GM13976 (cell line): ENCODE measurements around the gene ELMO1.

Source experiments
- DNase-seq: peaks from one replicate; pipeline ENCODE4 v3.0.0; 2012; ENCODE audit warnings: low spot score
- in situ Hi-C: fragments of 300-500 bp; cut with MboI; formaldehyde crosslinking; loops from one replicate; pipeline ENCODE4 v1.12.0; 2022; ENCODE audit warnings: low sequenced_read_pairs, mixed read lengths, inconsistent platforms; ENCODE audit not compliant: unreplicated experiment
- TF ChIP-seq, protein P1 (sequence below): IDR thresholded peaks from 2 replicates; pipeline ENCODE4 v1.5.1; 2012; ENCODE audit warnings: borderline replicate concordance, mild to moderate bottlenecking; ENCODE audit not compliant: insufficient read depth; ENCODE audit errors: extremely low read depth, missing control alignments, control extremely low read depth

Gene ELMO1

DNA sequence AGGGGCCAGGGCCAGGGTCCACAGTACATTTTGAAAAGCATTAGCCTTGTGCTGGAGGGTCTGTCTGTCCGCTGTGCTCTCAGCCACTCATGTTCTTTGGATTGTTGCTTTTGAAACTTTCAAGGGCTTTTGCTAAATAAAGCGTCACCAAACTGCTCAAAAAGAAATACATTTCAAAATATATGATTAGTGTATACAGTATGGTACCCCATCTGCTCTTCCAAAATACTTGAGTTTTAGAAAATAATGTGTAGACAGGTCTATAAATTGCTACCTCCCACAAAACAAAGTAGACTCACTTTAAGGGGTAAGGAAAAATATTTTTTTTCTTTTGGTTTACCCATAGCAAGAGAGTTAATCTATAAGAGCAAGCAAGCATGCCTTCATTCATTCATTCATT is 530.1 kb downstream of the ELMO1 start:
- in situ Hi-C loops: no loop called here
- TF ChIP-seq, protein P1, sequence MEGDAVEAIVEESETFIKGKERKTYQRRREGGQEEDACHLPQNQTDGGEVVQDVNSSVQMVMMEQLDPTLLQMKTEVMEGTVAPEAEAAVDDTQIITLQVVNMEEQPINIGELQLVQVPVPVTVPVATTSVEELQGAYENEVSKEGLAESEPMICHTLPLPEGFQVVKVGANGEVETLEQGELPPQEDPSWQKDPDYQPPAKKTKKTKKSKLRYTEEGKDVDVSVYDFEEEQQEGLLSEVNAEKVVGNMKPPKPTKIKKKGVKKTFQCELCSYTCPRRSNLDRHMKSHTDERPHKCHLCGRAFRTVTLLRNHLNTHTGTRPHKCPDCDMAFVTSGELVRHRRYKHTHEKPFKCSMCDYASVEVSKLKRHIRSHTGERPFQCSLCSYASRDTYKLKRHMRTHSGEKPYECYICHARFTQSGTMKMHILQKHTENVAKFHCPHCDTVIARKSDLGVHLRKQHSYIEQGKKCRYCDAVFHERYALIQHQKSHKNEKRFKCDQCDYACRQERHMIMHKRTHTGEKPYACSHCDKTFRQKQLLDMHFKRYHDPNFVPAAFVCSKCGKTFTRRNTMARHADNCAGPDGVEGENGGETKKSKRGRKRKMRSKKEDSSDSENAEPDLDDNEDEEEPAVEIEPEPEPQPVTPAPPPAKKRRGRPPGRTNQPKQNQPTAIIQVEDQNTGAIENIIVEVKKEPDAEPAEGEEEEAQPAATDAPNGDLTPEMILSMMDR: no peak
- DNase-seq: no peak

DNA sequence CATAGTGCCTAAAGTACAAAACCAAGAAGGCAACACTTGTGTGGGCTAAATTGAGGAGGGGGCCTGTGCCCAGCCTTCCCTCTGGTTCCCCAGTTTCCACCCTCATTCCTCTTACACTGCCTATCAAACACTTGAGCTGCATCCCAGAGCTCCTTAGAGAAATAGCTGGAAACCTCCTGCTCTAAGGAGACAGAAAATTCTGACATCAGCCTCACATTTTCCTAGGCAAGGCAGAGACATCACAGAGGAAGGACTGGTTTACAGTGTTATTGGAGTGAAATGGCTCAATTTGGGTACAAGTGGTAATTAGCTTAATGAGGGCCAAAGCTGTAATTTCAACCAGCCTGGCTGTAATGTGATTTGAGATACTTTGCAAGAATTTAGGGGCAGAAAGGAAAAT is 532.0 kb downstream of the ELMO1 start:
- TF ChIP-seq, protein P1: no peak
- in situ Hi-C loops: no loop called here
- no peak for DNase-seq

DNA sequence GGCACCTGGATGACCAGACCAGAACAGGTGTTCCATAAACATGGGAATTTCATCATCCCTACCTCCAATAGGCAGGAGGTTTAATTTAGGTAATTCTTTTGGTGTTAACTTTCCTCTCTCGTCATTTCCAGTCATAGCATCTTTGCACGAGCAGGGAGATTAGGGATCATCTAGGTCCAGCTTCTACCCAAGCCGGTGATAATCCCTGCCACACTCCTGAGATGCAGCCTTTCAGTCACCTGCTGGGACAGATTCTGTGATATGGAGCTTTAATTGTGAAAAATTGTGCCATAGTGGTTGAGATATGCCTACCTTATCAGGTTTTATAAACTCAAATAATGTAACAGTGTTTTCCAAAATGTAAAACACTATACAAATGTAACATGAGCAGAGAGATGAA is 532.5 kb downstream of the ELMO1 start:
- in situ Hi-C loops: no loop called here
- TF ChIP-seq, protein P1: no peak
- no peak for DNase-seq

DNA sequence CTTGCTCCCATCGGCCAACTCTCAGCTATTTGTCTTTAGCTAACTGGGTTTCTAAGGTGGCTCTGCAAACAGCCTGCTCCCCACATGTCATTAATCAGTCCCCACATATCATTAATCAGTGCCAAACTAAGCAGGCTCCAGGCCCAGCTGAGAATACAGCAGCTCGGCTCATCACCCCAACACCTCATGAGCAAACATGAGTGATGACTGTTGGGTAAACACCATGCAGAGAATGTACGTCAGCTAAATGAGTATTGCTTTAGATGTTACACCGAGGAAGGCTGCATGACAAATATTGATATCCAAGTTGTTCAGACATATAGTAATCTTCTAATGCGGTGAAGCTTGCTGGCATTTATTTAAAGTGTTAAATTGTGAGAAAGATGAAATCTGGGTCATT is 536.9 kb downstream of the ELMO1 start:
- TF ChIP-seq, protein P1: no peak
- in situ Hi-C loops: no loop called here
- DNase-seq: no peak

DNA sequence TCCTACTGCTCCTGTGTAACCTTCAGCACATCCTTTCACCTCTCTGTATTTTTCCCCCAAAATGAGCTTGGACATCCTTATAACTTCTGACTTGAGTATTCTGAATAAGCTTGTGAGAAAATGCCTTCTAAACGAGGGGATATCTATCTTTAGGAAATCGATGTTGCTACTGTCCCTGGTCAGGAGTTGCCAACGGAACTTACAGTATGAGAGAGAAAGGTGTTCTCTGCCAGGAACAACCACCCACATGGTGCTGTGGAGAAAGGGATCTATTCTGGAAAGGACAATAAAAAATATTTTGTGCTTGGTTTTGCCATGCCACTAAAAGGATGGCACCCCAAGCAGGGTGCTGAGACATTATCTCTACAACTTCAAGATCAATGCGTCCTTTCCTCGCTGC is 537.8 kb downstream of the ELMO1 start:
- TF ChIP-seq, protein P1: no peak
- no peak for DNase-seq
- in situ Hi-C loops: no loop called here

DNA sequence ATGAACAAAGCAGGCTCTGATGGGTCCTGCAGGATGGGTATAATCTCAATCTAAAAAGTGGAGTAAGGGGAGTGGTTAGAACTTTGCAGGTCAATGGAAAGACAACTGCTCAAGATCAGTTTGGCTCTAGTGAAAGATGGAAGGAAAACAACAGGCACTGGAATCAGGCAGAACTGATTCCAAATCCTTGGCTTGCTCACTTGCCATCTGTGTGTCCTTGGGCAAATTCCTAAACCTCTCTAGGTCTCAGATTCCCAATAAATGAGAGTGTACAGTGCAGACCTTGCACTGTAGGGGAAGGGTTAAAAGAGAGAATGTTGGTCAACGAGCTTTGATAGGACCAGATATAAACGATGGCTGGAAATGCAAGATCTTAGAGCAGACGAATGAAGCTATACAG is 538.3 kb downstream of the ELMO1 start:
- in situ Hi-C loops: no loop called here
- TF ChIP-seq, protein P1: no peak
- DNase-seq: no peak
